GM12878 (cell line): ENCODE results near the gene C2orf92. TPM values are rescaled to one million over a fixed set of nuclear protein-coding genes. Genes with fewer than 3 reads are reported as not detected.
"Not testable (repeated sequence)": the region's sequence is repeated elsewhere in the genome, so short reads cannot be mapped to it uniquely, and the experiment has no call there.

ENCODE experiments used
- ATAC-seq: fragments of 200-7000 bp; cut with Tn5 transposase; 3 replicates; pipeline ENCODE4 v1.9.1; 2020; ENCODE audit warnings: mild to moderate bottlenecking, moderate library complexity
- BruUV-seq: library from RNA; stranded (reverse); fragments of 400-500 nt; replicated peaks from 2 replicates; lab custom pipeline; 2021; lab: Mats Ljungman, UMichigan
- CTCF ChIA-PET: fragments of 300-600 bp; sonication (Branson Sonifier 250); formaldehyde crosslinking; extraction: SDS; loops from one replicate; lab custom pipeline; 2021; ENCODE audit warnings: inconsistent platforms; lab: Yijun Ruan, JAX
- POLR2A ChIA-PET: fragments of 350-600 bp; formaldehyde crosslinking; extraction: SDS; loops from one replicate; lab custom pipeline; 2021; ENCODE audit warnings: inconsistent platforms; lab: Charles Lee
- RAD21 ChIA-PET: fragments of 300-600 bp; sonication (Branson Sonifier 250); formaldehyde crosslinking; loops from one replicate; lab custom pipeline; 2023; ENCODE audit warnings: antibody characterized with exemption; ENCODE audit not compliant: unreplicated experiment; lab: Charles Lee
- SMC1A ChIA-PET: fragments of 300-600 bp; sonication (Branson Sonifier 250); formaldehyde crosslinking; loops from one replicate; lab custom pipeline; 2023; ENCODE audit not compliant: unreplicated experiment, uncharacterized antibody; lab: Charles Lee
- DNase-seq: peaks from one replicate; pipeline ENCODE4 v3.0.0-alpha.2; 2011; ENCODE audit warnings: low read depth, low spot score
- FAIRE-seq: peaks from 3 replicates; lab custom pipeline; 2011; peaks lifted over from hg19 to GRCh38; lab: Jason Lieb, UNC
- H2AFZ ChIP-seq: 2 replicates; pipeline ENCODE4 v1.6.0; 2011; ENCODE audit warnings: low read depth, low read length, control low read depth; ENCODE audit not compliant: control insufficient read depth
- H3K27ac ChIP-seq: 2 replicates; pipeline ENCODE4 v1.5.1; 2011; ENCODE audit warnings: control low read depth; ENCODE audit not compliant: control insufficient read depth, insufficient read depth
- H3K27me3 ChIP-seq, 2 experiments: replicated peaks in 1 of 2; 2 replicates each; pipeline versions ENCODE4 v1.6.0 to v1.6.1; 2011; ENCODE audit warnings: low read length in 1 of 2; ENCODE audit not compliant: control insufficient read depth in 2 of 2, insufficient read depth in 2 of 2
- H3K36me3 ChIP-seq, 2 experiments: 2 replicates each; pipeline ENCODE4 v1.5.1; 2011; ENCODE audit warnings: low read length in 1 of 2; ENCODE audit not compliant: control insufficient read depth in 2 of 2, insufficient read depth in 2 of 2
- H3K4me1 ChIP-seq: 2 replicates; pipeline ENCODE4 v1.6.1; 2011; ENCODE audit warnings: mild to moderate bottlenecking, low read length, moderate library complexity, mixed read lengths; ENCODE audit not compliant: control insufficient read depth, insufficient read depth
- H3K4me2 ChIP-seq: 2 replicates; pipeline ENCODE4 v1.6.0; 2011; ENCODE audit warnings: control low read depth; ENCODE audit not compliant: control insufficient read depth, insufficient read depth
- H3K4me3 ChIP-seq: fragments of 200-600 bp; sonication (generic); 2 replicates; pipeline ENCODE4 v1.5.1; 2016
- H3K79me2 ChIP-seq: 2 replicates; pipeline ENCODE4 v1.6.0; 2011; ENCODE audit warnings: low read length; ENCODE audit not compliant: control insufficient read depth, insufficient read depth
- H3K9ac ChIP-seq: 2 replicates; pipeline ENCODE4 v1.8.0; 2011; ENCODE audit warnings: low read length, control low read depth, mixed read lengths; ENCODE audit not compliant: control insufficient read depth, insufficient read depth
- H3K9me3 ChIP-seq: replicated peaks from 3 replicates; pipeline ENCODE4 v1.5.1; 2011; ENCODE audit warnings: mild to moderate bottlenecking, low read length; ENCODE audit not compliant: control insufficient read depth, insufficient read depth
- H4K20me1 ChIP-seq: 2 replicates; pipeline ENCODE4 v1.6.0; 2011; ENCODE audit not compliant: control insufficient read depth, insufficient read depth
- WGBS: methylation state at CpG from one replicate; pipeline ENCODE4 v1.1.6; 2016; ENCODE audit warnings: low lambda C conversion rate; ENCODE audit not compliant: insufficient replicate concordance, insufficient coverage; ENCODE audit errors: missing lambda C conversion rate; 5-methylcytosine and 5-hydroxymethylcytosine counted together
- in situ Hi-C: fragments of 300-500 bp; cut with MboI; formaldehyde crosslinking; loops from 9 replicates; pipeline ENCODE4 v1.14.3; 2018; ENCODE audit warnings: mixed read lengths
- intact Hi-C: fragments of 100-400 bp; cut with micrococcal nuclease; formaldehyde crosslinking; loops from one replicate; pipeline ENCODE4 v1.14.2; 2022; ENCODE audit not compliant: unreplicated experiment
- polyA plus RNA-seq, 11 experiments: library from polyadenylated mRNA; depleted of rRNA in 4 of 11; unstranded in 6 of 11; stranded (reverse) in 5 of 11; fragments of >200 nt; fragmentation: Nextera tagmentation in 4 of 11; fragmentation: Illumina TruSeq in 1 of 11; extraction: Ambion mirVana in 4 of 11; extraction: Trizol in 1 of 11; gene quantifications; 1 replicate in 1 of 11; 2 replicates in 10 of 11; pipeline versions ENCODE4 v1.2.1 to v1.2.3, GENCODE V29; 2011 to 2016; ENCODE audit warnings: inconsistent platforms in 2 of 11, missing spikeins in 2 of 11, low read depth in 1 of 11
- total RNA-seq, 4 experiments: library from RNA; depleted of rRNA in 3 of 4; stranded (reverse); fragments of >200 nt in 3 of 4; fragmentation: Illumina TruSeq in 1 of 4; extraction: Trizol in 1 of 4; gene quantifications; 2 replicates each; pipeline versions ENCODE4 v1.2.1 to v1.2.3, GENCODE V29; 2013 to 2021

The C2orf92 gene
- total and polyA plus RNA-seq, 10 of the 15 experiments (the other 5 are each of a cell fraction or from before 2014, with no cell fraction given), result 0.40 to 10.1 (median 3.7) TPM

DNA sequence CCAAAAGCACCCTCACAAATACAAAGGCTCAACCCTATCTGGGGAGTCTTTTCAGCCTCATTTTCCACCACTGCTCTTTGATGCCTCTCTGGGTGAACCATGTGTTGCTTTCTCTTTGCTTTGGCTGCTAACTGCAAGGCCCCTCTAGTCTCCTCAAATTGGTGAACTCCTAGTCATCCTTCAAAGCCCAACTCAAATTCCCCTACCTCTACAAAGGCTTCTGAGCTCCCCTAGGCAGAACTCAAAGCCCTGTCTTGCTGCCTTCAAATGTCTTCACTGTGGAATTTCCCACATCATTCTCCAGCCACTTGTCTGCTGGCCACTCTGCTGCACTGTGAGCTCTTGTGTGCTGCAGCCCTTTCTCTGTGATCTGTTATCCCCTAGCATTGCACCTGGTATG lies 46.5 kb upstream of the C2orf92 start:
- BruUV-seq, POLR2A ChIA-PET, ATAC-seq, SMC1A ChIA-PET, intact Hi-C loops, H2AFZ ChIP-seq, H4K20me1 ChIP-seq, RAD21 ChIA-PET, H3K27ac ChIP-seq, CTCF ChIA-PET, H3K4me2 ChIP-seq, H3K4me3 ChIP-seq, FAIRE-seq, H3K4me1 ChIP-seq, DNase-seq, H3K9me3 ChIP-seq, H3K9ac ChIP-seq, H3K79me2 ChIP-seq, H3K27me3 ChIP-seq, in situ Hi-C loops, H3K36me3 ChIP-seq: not testable (repeated sequence)

DNA sequence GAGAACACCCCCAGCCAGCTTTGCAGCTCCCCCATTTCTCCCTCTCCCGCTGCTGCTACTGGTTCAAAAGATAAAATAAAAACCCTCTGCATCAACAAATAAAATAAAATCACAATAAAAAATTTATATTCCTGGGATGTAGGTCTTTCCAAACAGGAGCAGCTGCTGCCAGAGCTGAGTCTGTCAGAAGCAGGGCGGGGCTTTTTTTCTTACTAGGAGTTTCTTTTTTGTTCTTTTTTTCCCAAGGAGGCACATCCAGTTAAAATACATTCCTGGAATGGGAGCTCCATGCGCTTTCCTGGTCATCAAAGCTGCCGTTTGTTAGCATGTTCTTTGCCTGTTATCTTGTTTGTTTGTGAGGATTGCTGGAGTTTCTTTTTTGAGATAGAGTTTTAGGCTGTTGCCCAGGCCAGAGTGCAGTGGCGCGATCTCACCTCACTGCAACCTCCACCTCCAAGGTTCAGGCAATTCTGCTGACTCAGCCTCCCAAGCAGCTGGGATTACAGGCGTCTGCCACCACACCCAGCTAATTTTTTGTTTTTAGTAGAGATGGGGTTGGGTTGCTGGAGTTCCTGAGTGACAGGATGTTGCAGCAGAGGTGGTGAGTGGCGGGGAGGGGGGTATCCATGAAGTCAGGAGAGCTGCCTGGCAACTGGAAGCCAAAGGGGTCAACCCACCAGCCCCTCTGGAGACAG lies 44.0 kb upstream of the C2orf92 start:
- H3K4me1 ChIP-seq, RAD21 ChIA-PET, BruUV-seq, ATAC-seq, H2AFZ ChIP-seq, H3K27me3 ChIP-seq, POLR2A ChIA-PET, CTCF ChIA-PET, H3K79me2 ChIP-seq, DNase-seq, H4K20me1 ChIP-seq, H3K9ac ChIP-seq, H3K4me3 ChIP-seq, H3K9me3 ChIP-seq, H3K4me2 ChIP-seq, in situ Hi-C loops, intact Hi-C loops, SMC1A ChIA-PET, H3K36me3 ChIP-seq, H3K27ac ChIP-seq, FAIRE-seq: not testable (repeated sequence)
- 0% methylated on average over 2 of the region's 8 CpGs for WGBS

DNA sequence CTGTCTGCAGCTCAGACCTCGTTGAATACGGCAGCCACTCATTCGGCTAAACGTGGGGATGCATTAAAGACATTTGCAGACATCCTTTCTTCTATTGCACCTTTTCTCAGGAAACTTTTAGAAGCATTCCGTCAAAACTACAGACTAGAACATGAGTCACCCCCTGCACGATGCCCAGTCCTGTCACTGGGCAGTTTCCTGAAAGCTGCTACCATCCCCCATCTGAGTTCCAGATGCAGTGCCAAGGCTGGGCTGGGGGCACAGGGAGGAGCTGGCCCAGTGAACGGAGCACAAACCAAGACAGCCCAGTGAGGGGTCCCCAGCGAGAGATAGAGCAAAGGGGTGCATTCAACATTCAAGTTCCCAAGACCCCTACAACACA lies 43.5 kb upstream of the C2orf92 start:
- BruUV-seq, H2AFZ ChIP-seq, H3K4me2 ChIP-seq, H3K9ac ChIP-seq, CTCF ChIA-PET, ATAC-seq, intact Hi-C loops, H3K4me1 ChIP-seq, POLR2A ChIA-PET, RAD21 ChIA-PET, DNase-seq, H3K79me2 ChIP-seq, H3K36me3 ChIP-seq, FAIRE-seq, H3K9me3 ChIP-seq, in situ Hi-C loops, H3K4me3 ChIP-seq, H3K27ac ChIP-seq, SMC1A ChIA-PET, H4K20me1 ChIP-seq, H3K27me3 ChIP-seq: not testable (repeated sequence)
- 17% methylated on average over 7 of the region's 8 CpGs for WGBS
